ENCODE results near the gene ITPR3.

ITPR3 gene

DNA sequence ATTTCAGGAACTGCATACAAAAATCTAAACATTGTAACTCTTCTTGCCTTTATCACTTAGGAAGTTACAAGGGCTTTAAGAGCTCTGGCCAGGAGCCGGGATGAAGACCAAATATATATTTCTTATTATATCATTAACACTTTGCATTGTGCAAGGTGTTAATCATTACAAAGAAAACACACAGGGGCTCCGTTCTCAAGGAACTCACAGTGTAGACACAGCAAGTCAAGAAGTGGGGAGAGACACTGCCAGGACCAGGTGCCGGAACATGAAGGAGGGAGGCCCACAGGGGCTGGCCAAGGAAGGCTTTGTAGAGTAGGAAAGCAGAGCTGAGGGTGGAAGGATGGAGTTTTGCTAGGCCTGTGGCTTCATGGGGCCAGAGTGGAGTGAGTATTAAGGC is 17.4 kb downstream of the ITPR3 start:
- DNase-seq (no peak), ATAC-seq (no peak)

DNA sequence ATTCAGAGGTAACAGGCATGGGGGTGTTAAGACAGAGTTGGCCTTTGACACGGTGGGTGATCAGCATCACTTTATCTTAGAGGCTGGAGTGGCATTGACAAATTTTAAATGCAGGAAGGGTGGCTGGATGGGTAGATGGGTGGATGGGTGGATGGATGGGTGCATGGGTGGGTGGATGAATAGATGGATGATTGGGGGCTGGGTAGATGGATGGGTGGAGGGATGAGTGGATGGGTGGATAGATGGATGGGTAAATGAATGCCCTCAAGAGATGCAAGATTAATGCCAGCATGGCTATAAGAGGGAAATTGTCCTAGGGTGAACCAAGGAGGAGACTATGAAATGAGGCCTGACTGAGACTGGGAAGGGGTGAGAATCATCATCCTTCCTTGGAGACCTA is 18.4 kb downstream of the ITPR3 start:
- no peak for DNase-seq
- no peak for ATAC-seq

DNA sequence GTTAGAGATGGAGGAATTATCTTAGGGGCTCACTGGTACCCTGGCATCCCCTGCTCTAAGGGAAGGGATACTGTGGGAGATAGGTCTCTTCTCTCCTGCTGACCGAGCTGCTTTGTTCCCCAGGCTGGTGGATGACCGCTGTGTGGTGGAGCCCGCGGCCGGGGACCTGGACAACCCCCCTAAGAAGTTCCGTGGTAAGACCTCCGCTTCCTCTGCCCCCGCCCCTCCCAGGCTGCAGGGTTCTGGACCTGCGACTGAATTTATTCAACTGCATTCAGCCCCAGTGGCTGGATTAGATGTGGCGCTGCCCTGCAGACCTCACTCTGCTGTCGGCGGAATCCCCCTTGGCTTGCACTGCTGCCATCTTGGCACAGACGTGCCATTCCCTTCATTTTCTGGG is 19.2 kb downstream of the ITPR3 start:
- ATAC-seq (no peak), DNase-seq (no peak)

DNA sequence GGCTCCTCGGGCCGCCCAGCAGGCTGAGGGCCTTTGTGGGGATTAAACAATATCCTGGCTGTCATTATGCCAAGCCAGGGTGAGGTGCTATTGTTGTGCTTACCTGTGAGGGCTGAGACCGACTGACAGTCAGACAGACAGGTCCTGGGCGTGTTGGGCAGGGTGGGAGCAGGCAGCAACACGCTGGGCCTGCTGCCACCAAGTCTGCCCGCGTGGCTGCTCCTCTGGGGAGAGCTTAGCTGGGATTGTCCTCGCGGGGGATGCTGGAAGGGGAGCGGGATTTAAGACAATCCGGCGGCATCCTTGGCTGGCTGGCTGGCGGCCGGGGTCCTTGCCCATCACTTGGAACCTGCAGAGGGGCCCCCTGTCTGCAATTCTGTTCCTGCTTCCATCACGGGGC is 20.0 kb downstream of the ITPR3 start:
- no peak for DNase-seq
- ATAC-seq, result no peak

DNA sequence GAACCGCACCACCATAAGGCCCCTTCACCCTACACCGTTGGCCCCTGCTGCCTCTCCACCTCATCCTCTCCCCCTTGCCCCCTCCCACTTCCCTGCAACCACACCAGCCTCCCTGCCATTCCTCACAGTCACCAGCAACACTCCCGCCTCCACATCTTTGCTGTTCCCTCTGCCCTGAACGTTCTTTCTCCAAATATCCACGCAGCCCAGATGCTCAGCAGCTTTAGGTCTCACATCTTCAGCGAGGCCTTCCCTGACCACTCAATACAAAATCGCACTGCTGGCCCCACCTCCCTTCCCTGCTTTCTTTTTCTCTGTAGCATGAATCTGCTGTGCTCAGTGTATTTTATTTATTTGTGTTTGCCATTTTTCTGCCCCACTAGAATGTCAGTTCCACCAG is 20.5 kb downstream of the ITPR3 start:
- no peak for DNase-seq

DNA sequence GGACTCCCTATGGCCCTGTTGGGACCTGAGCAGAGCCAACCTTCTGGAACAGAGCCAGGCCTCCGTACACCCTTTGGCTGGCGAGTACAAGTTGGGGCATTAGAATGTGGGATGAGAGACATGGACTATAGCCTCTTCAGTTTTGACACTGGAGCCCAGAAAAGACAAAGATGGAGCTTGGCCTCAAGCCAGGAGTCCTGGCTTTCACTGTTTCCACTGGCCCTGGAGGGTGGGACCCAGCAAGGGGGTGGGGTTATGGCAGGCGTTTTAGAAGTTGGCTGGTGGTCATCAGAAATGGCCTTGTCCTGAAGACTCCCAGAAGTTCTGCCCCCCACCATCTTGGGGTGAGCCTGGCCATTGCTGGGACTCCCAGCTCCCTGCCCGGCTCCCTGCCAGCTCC is 21.8 kb downstream of the ITPR3 start:
- no peak for ATAC-seq

More for the DNA sequence above, 20.5 kb downstream of the ITPR3 start:
- no peak for ATAC-seq

DNA sequence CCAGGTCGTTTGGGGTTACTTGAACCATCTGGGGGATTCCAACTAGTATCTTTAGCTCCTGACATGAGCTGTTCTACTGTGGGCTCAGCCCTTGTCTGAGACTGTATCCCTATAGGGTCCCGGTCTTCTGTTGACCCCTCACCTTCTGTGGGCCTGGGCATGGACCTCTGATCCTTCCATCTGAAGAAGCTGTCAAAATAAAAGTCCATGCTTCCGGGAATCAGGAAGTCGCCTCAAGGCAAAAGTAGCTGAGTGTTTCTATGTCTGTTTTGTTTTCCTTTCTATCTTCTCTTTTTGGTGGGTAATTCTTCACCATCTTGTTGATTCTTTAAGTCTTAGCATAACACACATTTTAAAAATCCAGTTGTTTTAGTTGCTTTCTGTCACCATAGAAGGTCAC is 30.3 kb downstream of the ITPR3 start:
- ATAC-seq, result no peak

More for the DNA sequence above, 21.8 kb downstream of the ITPR3 start:
- DNase-seq, result no peak

DNA sequence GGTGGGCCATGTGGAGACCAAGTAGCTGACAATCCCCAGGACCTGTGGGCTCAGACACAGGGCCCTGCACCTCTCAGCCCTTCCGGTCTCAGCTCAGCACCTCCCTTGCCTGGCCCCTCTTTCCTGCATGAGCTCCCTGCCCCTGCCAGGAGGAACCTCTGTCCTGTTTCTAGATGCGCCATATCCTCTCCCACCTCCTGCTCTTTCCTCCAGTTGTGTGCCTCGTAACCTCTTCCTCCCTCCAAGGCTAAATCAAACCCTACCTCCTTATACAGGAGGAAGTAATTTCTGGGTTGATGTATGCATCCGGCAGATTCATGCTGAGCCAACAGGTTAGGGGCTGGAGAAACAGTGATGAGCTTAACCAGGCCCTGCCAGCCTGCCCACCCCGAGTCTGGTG is 30.9 kb downstream of the ITPR3 start:
- ATAC-seq, result no peak
- DNase-seq, result no peak

More for the DNA sequence above, 30.3 kb downstream of the ITPR3 start:
- no peak for DNase-seq

DNA sequence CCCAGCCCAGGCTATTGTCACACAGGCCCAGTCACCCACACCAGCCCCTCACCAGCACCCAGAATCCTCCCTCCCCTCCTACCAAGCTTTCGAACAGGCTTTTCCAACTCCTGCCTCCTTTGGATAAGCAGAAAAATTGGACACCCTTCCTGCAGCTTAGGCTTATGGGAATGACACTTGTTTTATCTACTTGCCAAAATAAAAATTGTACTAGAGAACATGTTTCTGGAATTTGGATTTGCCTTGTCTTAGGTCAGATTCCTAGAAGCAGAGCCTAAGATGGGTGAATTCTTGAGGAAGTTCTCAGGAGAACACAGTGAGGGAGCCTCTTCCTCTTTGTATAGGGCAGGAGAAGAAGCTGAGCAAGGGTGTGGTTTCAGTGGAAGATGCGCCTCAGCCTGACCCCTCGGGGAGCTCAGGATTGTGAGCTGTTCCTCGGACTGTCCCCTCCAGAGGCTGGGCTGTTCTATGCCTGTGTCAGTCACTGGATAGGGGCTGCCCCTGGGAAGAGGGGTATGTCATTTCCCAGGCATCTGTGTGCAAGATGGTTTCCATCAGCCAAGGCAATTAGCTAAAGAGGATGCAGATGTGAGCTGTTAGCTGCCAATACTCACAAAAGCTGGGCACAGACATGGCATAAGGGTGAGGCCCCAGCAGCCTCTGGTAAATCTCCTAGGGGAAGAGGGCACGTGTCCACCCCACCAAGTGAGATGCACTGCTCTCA is 33.9 kb downstream of the ITPR3 start:
- ATAC-seq (peak; percentile 53), DNase-seq (no peak)

DNA sequence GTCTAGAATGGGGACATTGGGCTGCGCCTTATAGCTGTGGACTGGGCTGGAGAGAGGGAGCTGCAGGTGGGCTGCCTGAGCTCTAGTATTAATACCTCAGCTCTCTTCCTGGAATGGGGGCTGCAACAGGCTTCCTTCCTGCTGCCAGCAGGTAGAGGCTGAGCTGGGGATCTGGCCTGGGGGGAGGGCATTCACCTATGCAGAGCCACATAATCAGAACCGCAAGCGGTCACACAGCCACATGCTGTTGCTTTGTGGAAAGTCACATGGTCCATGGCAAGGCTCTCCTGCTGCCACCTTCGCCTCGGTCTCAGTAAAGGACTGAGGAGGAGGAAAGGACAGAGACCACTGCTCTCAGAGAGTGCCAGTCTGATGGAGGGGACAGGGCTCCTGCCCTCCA is 35.7 kb downstream of the ITPR3 start:
- DNase-seq (no peak), ATAC-seq (no peak)

DNA sequence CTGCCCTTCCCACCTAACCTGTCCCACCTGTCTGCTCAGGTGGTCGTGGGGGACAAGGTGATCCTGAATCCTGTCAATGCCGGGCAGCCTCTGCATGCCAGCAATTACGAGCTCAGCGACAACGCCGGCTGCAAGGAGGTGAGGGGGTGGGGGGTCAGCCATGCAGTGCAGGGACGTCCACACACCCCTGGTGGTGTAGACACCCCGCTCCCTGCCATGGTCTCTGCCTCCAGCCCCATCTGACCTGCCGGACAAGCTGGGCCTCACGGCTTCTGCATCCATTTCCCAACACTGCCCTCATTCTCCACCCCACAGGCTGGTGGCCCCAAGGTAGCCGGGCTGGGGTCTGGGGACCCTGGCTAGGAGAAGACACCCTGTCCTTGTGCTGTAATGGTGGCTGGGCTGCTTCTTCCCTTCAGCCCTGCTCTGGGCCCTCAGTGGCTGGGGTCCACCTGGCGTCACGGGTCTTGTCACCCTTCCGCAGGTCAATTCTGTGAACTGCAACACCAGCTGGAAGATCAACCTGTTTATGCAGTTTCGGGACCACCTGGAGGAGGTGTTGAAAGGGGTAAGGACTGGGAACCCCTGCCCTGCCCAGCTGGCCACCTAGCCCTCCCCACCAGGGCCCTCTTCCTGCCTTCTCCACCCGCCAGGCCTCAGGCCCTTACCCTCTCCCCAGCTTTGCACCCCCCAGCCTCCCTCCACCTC is 38.0 kb downstream of the ITPR3 start:
- no peak for DNase-seq
- no peak for ATAC-seq

DNA sequence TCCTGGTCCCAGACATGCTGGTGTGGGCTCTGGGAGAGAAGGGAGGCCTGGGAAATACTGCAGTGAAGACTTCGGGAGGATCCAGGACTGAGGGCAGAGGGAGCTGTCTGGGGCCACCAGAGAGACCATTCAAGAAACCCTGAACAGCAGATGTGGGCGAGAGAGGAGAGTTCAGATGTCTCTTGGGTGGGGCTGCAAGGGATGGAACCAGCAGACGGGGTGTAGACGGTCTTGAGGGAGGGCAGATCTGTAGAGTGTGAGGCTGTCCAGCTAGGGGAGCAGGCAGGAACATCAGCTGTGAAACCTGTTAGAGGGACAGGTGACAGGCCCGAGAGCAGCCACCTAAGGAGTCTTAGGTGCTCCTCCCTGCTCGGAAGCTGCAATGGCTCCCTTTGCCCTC is 38.9 kb downstream of the ITPR3 start:
- no peak for ATAC-seq
- no peak for DNase-seq

DNA sequence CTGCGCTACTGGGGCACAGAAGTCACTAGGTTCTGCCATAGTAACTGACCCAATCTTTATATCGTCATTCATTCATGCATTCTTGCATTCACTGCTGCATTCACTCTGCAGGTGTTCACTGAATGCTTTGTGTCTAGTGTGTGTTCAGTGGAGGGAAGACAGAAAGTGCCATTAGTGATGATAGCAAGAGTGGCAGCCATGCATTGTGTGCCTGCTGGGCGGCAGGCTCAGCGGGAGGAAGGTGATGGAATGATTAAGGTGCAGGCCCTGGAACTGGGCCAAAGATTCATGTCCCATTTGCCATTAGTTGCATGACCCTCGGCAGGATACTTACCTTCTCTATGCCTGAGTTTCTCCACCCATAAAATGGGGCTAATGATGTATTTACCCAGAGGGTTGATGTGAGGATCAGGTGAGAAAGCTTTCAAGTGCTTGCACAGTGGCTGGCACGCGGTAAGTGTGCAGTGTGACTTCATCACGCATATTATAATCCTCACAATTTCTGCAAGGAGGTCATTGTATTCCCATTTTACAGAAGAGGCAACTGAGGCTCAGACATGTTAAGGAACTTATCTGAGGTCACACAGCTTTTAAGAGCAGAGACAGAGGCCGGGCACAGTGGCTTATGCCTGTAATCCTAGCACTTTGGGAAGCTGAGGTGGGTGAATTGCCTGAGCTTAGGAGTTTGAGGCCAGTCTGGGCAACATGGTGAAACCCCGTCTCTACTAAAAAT is 40.1 kb downstream of the ITPR3 start:
- DNase-seq (no peak), ATAC-seq (no peak)

DNA sequence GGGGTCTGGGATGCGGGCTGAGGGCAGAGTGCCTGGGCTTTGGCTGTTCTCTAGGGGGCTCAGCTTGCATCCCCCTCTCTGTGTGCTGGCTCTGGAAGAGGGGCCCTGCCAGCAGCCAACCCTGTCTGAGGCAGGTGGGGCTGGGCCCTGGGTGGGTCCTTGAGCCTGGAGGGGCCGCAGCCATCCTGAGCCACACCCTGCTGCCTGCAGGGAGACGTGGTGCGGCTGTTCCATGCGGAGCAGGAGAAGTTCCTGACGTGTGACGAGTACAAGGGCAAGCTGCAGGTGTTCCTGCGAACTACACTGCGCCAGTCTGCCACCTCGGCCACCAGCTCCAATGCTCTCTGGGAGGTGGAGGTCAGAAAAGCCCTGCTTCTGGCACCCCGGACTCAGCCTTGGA is 41.2 kb downstream of the ITPR3 start:
- DNase-seq (no peak), ATAC-seq (no peak)

DNA sequence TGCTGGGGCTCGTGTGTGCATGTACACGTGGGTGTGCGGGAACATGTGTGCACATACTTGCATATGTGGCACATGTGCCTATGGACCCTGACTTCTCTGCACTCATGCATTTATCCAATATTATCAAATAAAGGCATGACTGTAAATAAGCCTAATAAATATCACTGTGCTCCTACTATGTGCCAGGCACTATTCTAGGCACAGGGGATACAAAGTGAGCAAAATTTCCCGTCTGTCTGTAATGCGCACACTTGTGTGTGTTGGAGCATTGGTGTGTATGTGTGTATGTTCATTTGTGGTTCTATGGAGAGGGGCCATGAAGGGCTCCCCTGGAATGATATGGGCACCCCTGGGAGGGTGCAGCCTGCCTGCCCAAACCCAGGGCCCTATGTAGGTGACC is 41.9 kb downstream of the ITPR3 start:
- ATAC-seq, result no peak

DNA sequence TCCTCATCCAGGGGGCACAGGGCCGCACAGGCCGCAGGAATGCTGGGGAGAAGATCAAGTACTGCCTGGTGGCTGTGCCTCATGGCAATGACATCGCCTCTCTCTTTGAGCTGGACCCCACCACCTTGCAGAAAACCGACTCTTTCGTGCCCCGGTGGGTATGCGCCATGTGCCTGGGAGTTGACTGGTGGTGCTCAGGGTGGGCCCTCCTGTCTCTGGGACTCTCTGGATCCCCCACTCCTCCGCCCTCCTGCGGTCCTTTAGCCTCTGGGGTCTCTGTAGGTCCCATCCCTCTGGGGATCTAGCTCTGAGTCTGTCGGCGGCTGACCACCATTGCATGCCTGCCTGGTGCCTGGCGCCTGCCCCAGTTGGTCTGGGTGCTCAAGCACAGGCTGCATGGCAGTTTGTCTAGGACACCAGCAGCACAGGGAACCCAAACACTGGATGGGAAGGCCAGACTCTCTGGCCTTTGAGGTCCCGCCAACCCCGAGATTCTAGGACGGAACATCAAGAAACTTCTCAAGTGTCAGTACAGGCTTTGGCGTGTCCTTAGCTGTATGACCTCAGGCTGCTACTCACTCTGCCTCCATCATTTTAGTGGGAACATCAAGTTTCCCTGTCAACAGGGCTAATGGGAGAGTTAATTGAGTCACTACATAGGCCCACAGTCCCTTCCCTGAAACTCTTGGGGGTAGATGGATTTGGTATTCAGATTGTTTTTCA is 42.8 kb downstream of the ITPR3 start:
- no peak for ATAC-seq
- DNase-seq, result no peak

More for the DNA sequence above, 41.9 kb downstream of the ITPR3 start:
- no peak for DNase-seq

DNA sequence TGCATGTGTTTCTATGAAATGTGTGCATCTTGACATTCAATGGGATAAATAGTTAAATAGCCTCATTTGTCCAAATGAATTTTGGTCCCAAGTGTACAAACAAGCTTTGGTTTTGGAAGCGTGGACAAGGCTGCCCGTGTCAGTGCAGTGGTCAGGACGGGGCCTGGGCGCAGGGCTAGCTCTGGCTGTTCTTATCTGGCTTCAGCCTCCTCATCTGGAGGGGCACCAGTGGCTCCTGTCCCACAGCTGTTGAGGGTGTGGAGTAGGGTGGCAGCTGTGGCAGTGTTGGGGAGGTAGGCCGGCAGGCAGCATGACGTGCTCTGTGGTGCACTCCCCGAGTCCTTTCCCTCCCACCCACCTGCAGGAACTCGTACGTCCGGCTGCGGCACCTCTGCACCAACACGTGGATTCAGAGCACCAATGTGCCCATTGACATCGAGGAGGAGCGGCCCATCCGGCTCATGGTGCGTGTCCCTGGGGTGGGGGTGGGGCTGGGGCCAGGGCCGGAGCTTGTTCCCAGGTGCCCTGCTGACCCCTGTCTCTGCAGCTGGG is 43.5 kb downstream of the ITPR3 start:
- ATAC-seq, result no peak
- no peak for DNase-seq

DNA sequence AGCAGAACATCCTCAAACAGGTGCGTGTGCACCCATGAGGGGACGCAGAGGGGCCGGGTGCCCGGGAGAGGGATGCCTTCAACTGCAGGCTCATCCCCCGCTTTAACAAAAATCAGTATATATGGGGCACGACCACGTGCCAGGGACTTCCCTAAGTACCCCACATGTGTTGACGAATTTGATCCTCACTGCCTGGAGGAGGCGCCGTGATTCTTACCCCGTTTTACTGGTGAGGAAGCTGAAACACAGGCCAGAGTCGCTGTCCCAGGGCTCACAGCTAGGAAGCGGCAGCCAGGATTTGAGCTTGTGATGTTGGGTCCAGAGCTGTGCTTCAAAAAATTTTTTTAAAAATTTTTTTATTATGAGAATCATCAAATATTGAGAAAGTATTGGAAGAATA is 44.8 kb downstream of the ITPR3 start:
- no peak for ATAC-seq
- no peak for DNase-seq

DNA sequence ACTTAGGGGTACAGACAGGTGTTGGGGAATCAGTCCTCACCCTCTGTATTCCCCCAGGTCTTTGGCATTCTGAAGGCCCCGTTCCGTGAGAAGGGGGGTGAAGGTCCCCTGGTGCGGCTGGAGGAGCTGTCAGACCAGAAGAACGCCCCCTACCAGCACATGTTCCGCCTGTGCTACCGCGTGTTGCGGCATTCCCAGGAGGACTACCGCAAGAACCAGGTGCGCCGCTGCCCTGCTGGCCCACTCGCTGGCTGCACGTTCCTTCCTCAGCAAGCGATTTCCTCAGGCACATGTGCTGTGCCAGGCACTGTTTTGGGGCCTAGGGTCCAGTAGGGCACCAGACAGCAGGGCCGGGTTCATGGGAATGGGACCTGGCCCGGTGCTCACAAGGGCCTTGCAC is 46.0 kb downstream of the ITPR3 start:
- no peak for ATAC-seq
- no peak for DNase-seq

DNA sequence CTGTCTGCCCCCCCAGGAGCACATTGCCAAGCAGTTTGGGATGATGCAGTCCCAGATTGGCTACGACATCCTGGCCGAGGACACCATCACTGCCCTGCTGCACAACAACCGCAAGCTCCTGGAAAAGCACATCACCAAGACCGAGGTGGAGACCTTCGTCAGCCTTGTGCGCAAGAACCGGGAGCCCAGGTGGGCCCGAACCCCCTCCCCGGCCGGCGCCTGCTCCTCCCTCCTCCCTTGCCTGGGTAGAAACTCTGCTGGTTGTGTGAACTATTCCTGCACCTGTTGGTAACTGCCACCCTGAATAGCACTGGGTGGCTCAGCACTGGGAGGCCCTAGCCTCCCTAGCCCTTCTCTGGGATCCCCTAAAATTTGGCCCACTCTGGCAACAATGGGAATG is 46.7 kb downstream of the ITPR3 start:
- ATAC-seq, result no peak
- DNase-seq, result no peak

DNA sequence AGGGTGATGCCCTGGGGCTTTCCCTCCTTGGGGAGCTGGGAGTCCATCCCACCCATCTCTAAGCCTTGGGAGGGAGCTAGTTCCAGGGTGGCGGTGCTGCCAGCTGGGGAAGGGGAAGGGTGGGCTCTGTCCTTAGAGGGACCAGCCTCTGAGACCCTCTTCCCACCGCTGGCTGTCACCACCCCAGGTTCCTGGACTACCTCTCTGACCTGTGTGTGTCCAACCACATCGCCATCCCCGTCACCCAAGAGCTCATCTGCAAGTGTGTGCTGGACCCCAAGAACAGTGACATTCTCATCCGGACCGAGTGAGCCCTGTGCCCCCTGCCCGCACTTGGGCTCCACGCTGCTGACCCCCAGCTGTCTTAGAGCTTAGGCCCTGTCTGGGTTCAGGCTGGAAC is 47.2 kb downstream of the ITPR3 start:
- ATAC-seq, result no peak
- DNase-seq, result no peak

DNA sequence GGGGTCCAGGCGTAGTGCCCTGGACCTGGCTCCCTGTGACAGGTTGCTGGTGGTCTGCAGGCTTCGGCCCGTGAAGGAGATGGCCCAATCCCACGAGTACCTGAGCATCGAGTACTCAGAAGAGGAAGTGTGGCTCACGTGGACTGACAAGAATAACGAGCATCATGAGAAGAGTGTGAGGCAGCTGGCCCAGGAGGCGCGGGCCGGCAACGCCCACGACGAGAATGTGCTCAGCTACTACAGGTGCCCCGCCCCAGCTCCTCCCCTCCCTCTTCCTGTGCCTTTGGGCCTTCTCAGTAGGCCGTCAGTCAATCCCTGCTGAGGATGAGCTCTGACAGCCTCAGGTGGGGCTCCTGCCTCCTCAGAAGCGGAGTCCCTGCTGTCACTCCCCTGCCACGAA is 47.8 kb downstream of the ITPR3 start:
- no peak for ATAC-seq
- no peak for DNase-seq
